Measurements from ENCODE around the gene CYP27A1. TPM values are rescaled to one million over a fixed set of nuclear protein-coding genes. Genes with fewer than 3 reads are reported as not detected.

The CYP27A1 gene
- total and polyA plus RNA-seq, 2 of the 8 experiments (the other 6 are each of a cell fraction or from before 2014, with no cell fraction given) = 5.4 to 14.7 TPM

GRCh38 chr2:218837495-218837894, 55.5 kb downstream of the CYP27A1 start:
- no peak for FAIRE-seq
- no peaks in the 10 kb centered on the region for H3K79me2 ChIP-seq (ENCODE audit: control insufficient read depth in 1 of 2, insufficient read depth in 2 of 2, low read length in 2 of 2)
- no peak overlapping the region for H3K14ac ChIP-seq (ENCODE audit: insufficient read length)
- ChIA-PET POLR2A (ENCODE audit: partially characterized antibody) (no interaction called here), CTCF (ENCODE audit: partially characterized antibody) (interaction anchor here (2.3 to 2.8 kb wide), 2 partner anchors 11 to 14 kb away, joined by 11 to 15 read pairs; no protein-coding TSS in a partner anchor)
- H3K4me3 ChIP-seq (ENCODE audit: extremely low read depth in 1 of 4, insufficient read depth in 2 of 4, low read depth in 3 of 4, low read length in 4 of 4) = no peak overlapping the region
- no peak overlapping the region for H2BK15ac ChIP-seq (ENCODE audit: low read length)
- H4K91ac ChIP-seq (replicated peaks; ENCODE audit: insufficient read length, low read length) = no peak overlapping the region
- no peak overlapping the region for H2BK120ac ChIP-seq (replicated peaks; ENCODE audit: low read depth, low read length)
- H2AK5ac ChIP-seq (ENCODE audit: low read depth, low read length) = no peak overlapping the region
- H3K18ac ChIP-seq (ENCODE audit: extremely low read depth, low read length) = no peak overlapping the region
- H3K79me1 ChIP-seq (ENCODE audit: low read depth, low read length) = no peaks in the 10 kb centered on the region
- no peak overlapping the region for H3K4me2 ChIP-seq (ENCODE audit: insufficient read depth in 1 of 2, low read depth in 2 of 2, low read length in 2 of 2)
- H2BK12ac ChIP-seq (ENCODE audit: low read depth, low read length) = no peak overlapping the region
- H3K27me3 ChIP-seq (replicated peaks in 1 of 4; ENCODE audit: control insufficient read depth in 3 of 4, extremely low read depth in 1 of 4, insufficient read depth in 3 of 4, low read length in 3 of 4) = no peaks in the 10 kb centered on the region; a peak in 1 of 7 replicates
- H4K8ac ChIP-seq (ENCODE audit: extremely low read depth, insufficient read depth, low read length) = no peak overlapping the region
- no peak overlapping the region for H3K4ac ChIP-seq (replicated peaks; ENCODE audit: insufficient read length, low read depth, low read length)
- no peak overlapping the region for H2BK20ac ChIP-seq (ENCODE audit: low read length)
- no peaks in the 10 kb centered on the region for H3K36me3 ChIP-seq (ENCODE audit: control insufficient read depth in 2 of 4, insufficient read depth in 4 of 4, low read length in 3 of 4)
- H3K23me2 ChIP-seq (ENCODE audit: low read depth, low read length) = no peaks in the 10 kb centered on the region
- DNase-seq (ENCODE audit: low read depth in 1 of 2, low spot score in 2 of 2) = no peak
- no peaks in the 10 kb centered on the region for H3K9me3 ChIP-seq (ENCODE audit: insufficient read depth in 2 of 2, low read depth in 1 of 2, low read length in 1 of 2)
- WGBS, 2 experiments (ENCODE audit: extremely low coverage in 1 of 2, insufficient coverage in 1 of 2, insufficient read length in 1 of 2, insufficient replicate concordance in 2 of 2, low coverage in 1 of 2, low lambda C conversion rate in 2 of 2, missing lambda C conversion rate in 1 of 2) = 79% methylated on average over 2 of the region's 2 CpGs; no CpG with 5 or more reads in 1 of the 2 experiments
- H3K23ac ChIP-seq (ENCODE audit: insufficient read length) = no peak overlapping the region
- peaks cover 0 to 3% (median 0%) of the 10 kb centered on the region in 4 experiments; a peak in 1 of 7 replicates for H3K4me1 ChIP-seq (replicated peaks in 1 of 4; ENCODE audit: control insufficient read depth in 3 of 4, insufficient read depth in 4 of 4, low read length in 3 of 4)
- no peak overlapping the region for H2AFZ ChIP-seq (ENCODE audit: low read length)
- H4K20me1 ChIP-seq (replicated peaks in 1 of 2; ENCODE audit: control insufficient read depth in 1 of 2, insufficient read depth in 2 of 2, low read length in 2 of 2) = no peaks in the 10 kb centered on the region
- H2BK5ac ChIP-seq (ENCODE audit: low read depth, low read length) = no peak overlapping the region
- H3K9ac ChIP-seq (replicated peaks in 1 of 4; ENCODE audit: extremely low read depth in 1 of 4, low read depth in 3 of 4, low read length in 3 of 4) = no peak overlapping the region
- no peak overlapping the region for H3K27ac ChIP-seq (ENCODE audit: low read depth, low read length)
- no peak overlapping the region for H4K5ac ChIP-seq (ENCODE audit: insufficient read length, low read depth, low read length)
- no peak overlapping the region for H3K56ac ChIP-seq (replicated peaks; ENCODE audit: insufficient read length, low read depth, low read length)
- TF ChIP-seq SRF (IDR thresholded peaks at IDR 0.05; ENCODE audit: low read depth, low read length) = no peak
- no peak for TF ChIP-seq BRCA1 (IDR thresholded peaks at IDR 0.05; ENCODE audit: low read depth, low read length)
- TF ChIP-seq, protein P1, sequence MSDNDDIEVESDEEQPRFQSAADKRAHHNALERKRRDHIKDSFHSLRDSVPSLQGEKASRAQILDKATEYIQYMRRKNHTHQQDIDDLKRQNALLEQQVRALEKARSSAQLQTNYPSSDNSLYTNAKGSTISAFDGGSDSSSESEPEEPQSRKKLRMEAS (IDR thresholded peaks at IDR 0.05) = no peak
- no peak for TF ChIP-seq RFX5 (IDR thresholded peaks at IDR 0.05; ENCODE audit: borderline replicate concordance, low read depth, low read length)
- TF ChIP-seq KDM1A (IDR thresholded peaks at IDR 0.05; ENCODE audit: borderline replicate concordance, low read length) = no peak
- no peak for TF ChIP-seq SIX5 (IDR thresholded peaks at IDR 0.05; ENCODE audit: low read depth, low read length)
- TF ChIP-seq NRF1 (IDR thresholded peaks at IDR 0.05; ENCODE audit: low read depth, low read length) = no peak
